HuH-7 (cell line): ENCODE results near the gene RAB28.
A peak's percentile ranks its signal among the peaks of the same experiment; 100 is the strongest.

Experiments
- DNase-seq: peaks from one replicate; pipeline ENCODE4 v3.0.0; 2011; ENCODE audit warnings: low spot score

RAB28 gene

GRCh38 chr4:13368217-13368616, 115.9 kb downstream of the RAB28 start:
- DNase-seq: peak; percentile 5

- DNase-seq: no peak
These were observed 116.4 kb downstream of the RAB28 start for GRCh38 chr4:13367691-13368090.

- no peak for DNase-seq
These were observed 116.9 kb downstream of the RAB28 start for GRCh38 chr4:13367244-13367643.

- no peak for DNase-seq
These were observed 118.9 kb downstream of the RAB28 start for GRCh38 chr4:13365195-13365594.

- no peak for DNase-seq
These were observed 119.5 kb downstream of the RAB28 start for GRCh38 chr4:13364653-13365052.

- DNase-seq: no peak
These were observed 120.0 kb downstream of the RAB28 start for GRCh38 chr4:13364172-13364571.

- no peak for DNase-seq
These were observed 124.3 kb downstream of the RAB28 start for GRCh38 chr4:13359809-13360208.

GRCh38 chr4:13355111-13355880, 128.8 kb downstream of the RAB28 start:
- no peak for DNase-seq

- no peak for DNase-seq
These were observed 135.0 kb downstream of the RAB28 start for GRCh38 chr4:13349096-13349495.

- no peak for DNase-seq
These were observed 135.9 kb downstream of the RAB28 start for GRCh38 chr4:13348216-13348615.

GRCh38 chr4:13347517-13348125, 136.5 kb downstream of the RAB28 start:
- DNase-seq: no peak

GRCh38 chr4:13344216-13344615, 139.9 kb downstream of the RAB28 start:
- no peak for DNase-seq

- DNase-seq: no peak
These were observed 143.5 kb downstream of the RAB28 start for GRCh38 chr4:13340672-13341071.

- no peak for DNase-seq
These were observed 152.3 kb downstream of the RAB28 start for GRCh38 chr4:13331827-13332226.

GRCh38 chr4:13329963-13330362, 154.2 kb downstream of the RAB28 start:
- DNase-seq: no peak

GRCh38 chr4:13329340-13329850, 154.7 kb downstream of the RAB28 start:
- DNase-seq: no peak

GRCh38 chr4:13328591-13328990, 155.5 kb downstream of the RAB28 start:
- no peak for DNase-seq

GRCh38 chr4:13327991-13328390, 156.1 kb downstream of the RAB28 start:
- no peak for DNase-seq

GRCh38 chr4:13325744-13326143, 158.4 kb downstream of the RAB28 start:
- peak; percentile 42 for DNase-seq

GRCh38 chr4:13323921-13324320, 160.2 kb downstream of the RAB28 start:
- DNase-seq: no peak

GRCh38 chr4:13322681-13323101, 161.4 kb downstream of the RAB28 start:
- no peak for DNase-seq
